NCI-H524 treated with DMSO at 0.1 percent for 48 hours (cell line): ENCODE data around the gene HMCN2.
"Not testable (repeated sequence)": the region's sequence is repeated elsewhere in the genome, so short reads cannot be mapped to it uniquely, and the experiment has no call there.

Experiments used
- DNase-seq: peaks from one replicate; lab custom pipeline; 2025; lab: John Stamatoyannopoulos, UW

HMCN2 gene

GRCh38 chr9:130391866-130392265, 126.3 kb downstream of the HMCN2 start:
- DNase-seq: no peak

- DNase-seq: no peak
Observed at GRCh38 chr9:130393681-130394071, 128.1 kb downstream of the HMCN2 start.

GRCh38 chr9:130394320-130394719, 128.8 kb downstream of the HMCN2 start:
- DNase-seq: no peak

- DNase-seq: no peak
Observed at GRCh38 chr9:130394814-130395470, 129.4 kb downstream of the HMCN2 start.

GRCh38 chr9:130395810-130396435, 130.4 kb downstream of the HMCN2 start:
- no peak for DNase-seq

GRCh38 chr9:130396581-130396980, 131.0 kb downstream of the HMCN2 start:
- DNase-seq: no peak

GRCh38 chr9:130398487-130399240, 133.1 kb downstream of the HMCN2 start:
- no peak for DNase-seq

- no peak for DNase-seq
Observed at GRCh38 chr9:130399768-130400167, 134.2 kb downstream of the HMCN2 start.

GRCh38 chr9:130400870-130401269, 135.3 kb downstream of the HMCN2 start:
- no peak for DNase-seq

GRCh38 chr9:130401742-130402141, 136.2 kb downstream of the HMCN2 start:
- not testable (repeated sequence) for DNase-seq

GRCh38 chr9:130402243-130402642, 136.7 kb downstream of the HMCN2 start:
- no peak for DNase-seq

GRCh38 chr9:130402645-130403440, 137.3 kb downstream of the HMCN2 start:
- DNase-seq: no peak

- no peak for DNase-seq
Observed at GRCh38 chr9:130405657-130406257, 140.2 kb downstream of the HMCN2 start.

- no peak for DNase-seq
Observed at GRCh38 chr9:130406278-130406895, 140.8 kb downstream of the HMCN2 start.

- DNase-seq: no peak
Observed at GRCh38 chr9:130407916-130408663, 142.5 kb downstream of the HMCN2 start.

- no peak for DNase-seq
Observed at GRCh38 chr9:130408669-130409068, 143.1 kb downstream of the HMCN2 start.

- no peak for DNase-seq
Observed at GRCh38 chr9:130409246-130409645, 143.7 kb downstream of the HMCN2 start.

- DNase-seq: no peak
Observed at GRCh38 chr9:130410443-130410842, 144.9 kb downstream of the HMCN2 start.

GRCh38 chr9:130411566-130411915, 146.0 kb downstream of the HMCN2 start:
- no peak for DNase-seq

GRCh38 chr9:130414081-130414731, 148.6 kb downstream of the HMCN2 start:
- DNase-seq: no peak
